ENCODE measurements around the gene PRKD2. TPM values are rescaled to one million over a fixed set of nuclear protein-coding genes. Genes with fewer than 3 reads are reported as not detected.

PRKD2 gene
- total and polyA plus RNA-seq, 2 of the 8 experiments (the other 6 are each of a cell fraction or from before 2014, with no cell fraction given): 24.4 to 63.8 TPM

DNA sequence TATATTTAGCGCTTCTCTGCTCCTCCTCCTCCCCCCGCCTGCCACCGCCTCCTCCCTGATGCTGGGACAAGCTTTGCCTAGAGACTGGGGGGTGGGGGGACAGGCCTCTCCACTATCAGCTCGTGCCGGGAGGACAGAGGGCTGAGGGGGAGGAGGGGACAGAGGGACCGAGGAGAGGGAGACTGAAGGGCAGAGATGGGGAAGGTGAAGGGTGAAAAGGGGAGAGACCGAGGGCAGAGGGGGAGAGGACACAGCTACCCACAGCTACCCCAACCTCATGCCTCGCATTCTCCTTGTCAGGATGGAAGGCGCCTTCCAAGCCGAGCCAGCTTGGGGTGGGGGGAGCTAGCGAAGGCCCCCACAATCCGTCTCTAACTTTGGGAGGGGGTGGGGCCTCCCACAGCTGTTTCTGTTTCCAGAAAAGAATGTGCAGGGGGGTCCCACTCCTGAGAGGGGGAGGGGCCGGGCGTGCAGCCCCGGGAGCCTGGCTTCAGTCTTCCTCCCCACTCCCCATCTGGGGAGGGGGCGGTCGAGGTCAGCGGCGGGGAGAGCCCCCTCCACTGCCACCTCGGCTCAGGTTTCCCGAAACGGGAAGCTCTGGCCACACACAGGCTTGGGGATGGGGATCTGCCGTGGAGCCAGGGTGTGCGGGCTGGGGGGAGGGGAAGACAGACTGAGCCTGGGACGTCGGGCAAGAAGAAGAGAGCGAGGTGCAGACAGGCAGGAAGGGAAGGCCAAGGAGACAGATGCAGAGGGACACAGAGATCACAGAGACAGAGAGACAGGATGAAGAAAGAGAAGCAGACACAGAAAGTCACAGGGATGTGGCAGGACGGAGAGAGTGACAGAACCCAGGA, 57.5 kb downstream of the PRKD2 start (continued):
- TF ChIP-seq SP4 (IDR thresholded peaks at IDR 0.05; ENCODE audit: low read length) (no peak), RBBP5 (IDR thresholded peaks at IDR 0.05; ENCODE audit: borderline replicate concordance, low read depth, low read length) (peak; percentile 71), POLR2A (IDR thresholded peaks at IDR 0.05; ENCODE audit: control extremely low read depth in 1 of 2, low read depth in 2 of 2, low read length in 2 of 2) (no peak), ASH2L (IDR thresholded peaks at IDR 0.05; ENCODE audit: low read length) (peak; percentile 26)

Data from H1 (cell line).